HepG2 (cell line): ENCODE results near the gene MYO5A. TPM values are rescaled to one million over a fixed set of nuclear protein-coding genes. Genes with fewer than 3 reads are reported as not detected.

Experiments used
- ATAC-seq: fragments of 200-7000 bp; cut with Tn5 transposase; 3 replicates; pipeline ENCODE4 v1.9.1; 2020; ENCODE audit warnings: mild to moderate bottlenecking, moderate library complexity
- BruUV-seq: library from RNA; stranded (reverse); fragments of 400-500 nt; replicated peaks from 2 replicates; lab custom pipeline; 2021; lab: Mats Ljungman, UMichigan
- CTCF ChIA-PET: fragments of 300-600 bp; formaldehyde crosslinking; extraction: SDS; loops from one replicate; lab custom pipeline; 2021; ENCODE audit warnings: low total read pairs, inconsistent platforms, low intra/inter-chr PET ratio; lab: Yijun Ruan, JAX
- POLR2A ChIA-PET: fragments of 350-600 bp; sonication (Branson Sonifier 250); formaldehyde crosslinking; loops from one replicate; lab custom pipeline; 2020; ENCODE audit warnings: antibody characterized with exemption, inconsistent platforms; lab: Yijun Ruan, JAX
- DNase-seq: peaks from one replicate; pipeline ENCODE4 v3.0.0-alpha.2; 2015; ENCODE audit warnings: low spot score
- FAIRE-seq: peaks from 3 replicates; lab custom pipeline; 2011; peaks lifted over from hg19 to GRCh38; lab: Jason Lieb, UNC
- H2AFZ ChIP-seq: one replicate; pipeline ENCODE4 v1.6.1; 2011; ENCODE audit warnings: low read length, inconsistent platforms
- H3K27ac ChIP-seq: fragments of 300-600 bp; 3 replicates; pipeline ENCODE4 v1.8.0; 2011; ENCODE audit warnings: mixed run types, mild to moderate bottlenecking, mixed read lengths, low read length, inconsistent platforms; ENCODE audit not compliant: insufficient read depth; ENCODE audit errors: extremely low read length
- H3K27me3 ChIP-seq, 2 experiments: fragments of 200-600 bp in 1 of 2; 2 replicates in 1 of 2; 3 replicates in 1 of 2; pipeline versions ENCODE4 v1.6.0 to v1.8.0; 2011; ENCODE audit warnings: low read length in 2 of 2, mild to moderate bottlenecking in 2 of 2, moderate library complexity in 2 of 2, inconsistent platforms in 1 of 2; ENCODE audit not compliant: insufficient read depth in 2 of 2, control insufficient read depth in 1 of 2
- H3K36me3 ChIP-seq, 2 experiments: fragments of 200-600 bp in 1 of 2; replicated peaks in 1 of 2; 2 replicates in 1 of 2; 3 replicates in 1 of 2; pipeline versions ENCODE4 v1.5.1 to v1.8.0; 2011; ENCODE audit warnings: low read length in 2 of 2, inconsistent platforms in 1 of 2; ENCODE audit not compliant: insufficient read depth in 2 of 2, control insufficient read depth in 1 of 2
- H3K4me1 ChIP-seq: 2 replicates; pipeline ENCODE4 v1.5.1; 2012; ENCODE audit warnings: low read length, inconsistent platforms; ENCODE audit not compliant: insufficient read depth
- H3K4me2 ChIP-seq: 2 replicates; pipeline ENCODE4 v1.6.0; 2011; ENCODE audit warnings: low read depth, low read length, inconsistent platforms
- H3K4me3 ChIP-seq, 3 experiments: fragments of 200-600 bp in 1 of 3; sonication (generic), shearing (Covaris generic) in 1 of 3; replicated peaks in 1 of 3; 2 replicates each; pipeline ENCODE4 v1.5.1; 2011 to 2016; ENCODE audit warnings: low read length in 3 of 3, inconsistent platforms in 2 of 3, low read depth in 2 of 3, mild to moderate bottlenecking in 2 of 3, control low read depth in 1 of 3, mixed read lengths in 1 of 3; ENCODE audit not compliant: insufficient read depth in 1 of 3
- H3K79me2 ChIP-seq: one replicate; pipeline ENCODE4 v1.6.1; 2011; ENCODE audit warnings: low read length, inconsistent platforms; ENCODE audit not compliant: insufficient read depth
- H3K9ac ChIP-seq: 2 replicates; pipeline ENCODE4 v1.6.0; 2011; ENCODE audit warnings: mild to moderate bottlenecking, low read depth, low read length, inconsistent platforms; ENCODE audit not compliant: insufficient read depth
- H3K9me3 ChIP-seq: 2 replicates; pipeline ENCODE4 v1.5.1; 2012; ENCODE audit warnings: mild to moderate bottlenecking, low read length
- H4K20me1 ChIP-seq: 2 replicates; pipeline ENCODE4 v1.6.0; 2011; ENCODE audit warnings: inconsistent platforms, mild to moderate bottlenecking, low read length, moderate library complexity; ENCODE audit not compliant: insufficient read depth
- MLLT10 ChIP-seq: sonication (generic); formaldehyde crosslinking; IDR thresholded peaks from 2 replicates; pipeline ENCODE4 v1.4.0; 2020; ENCODE audit warnings: missing genetic modification reagents
- MTF1 ChIP-seq: sonication (generic); formaldehyde crosslinking; IDR thresholded peaks from 2 replicates; pipeline ENCODE4 v1.5.0; 2020; ENCODE audit warnings: missing genetic modification reagents
- NKX3-1 ChIP-seq: sonication (generic); formaldehyde crosslinking; IDR thresholded peaks from 2 replicates; pipeline ENCODE4 v1.5.0; 2020; ENCODE audit warnings: missing genetic modification reagents
- PITX1 ChIP-seq: sonication (generic); formaldehyde crosslinking; IDR thresholded peaks from 2 replicates; pipeline ENCODE4 v1.5.1; 2020; ENCODE audit warnings: mild to moderate bottlenecking, missing genetic modification reagents
- SSRP1 ChIP-seq: IDR thresholded peaks from 2 replicates; pipeline ENCODE4 v1.6.1; 2016; ENCODE audit warnings: control low read depth
- WGBS: methylation state at CpG from one replicate; pipeline ENCODE4 v1.1.6; 2017; ENCODE audit warnings: low lambda C conversion rate; 5-methylcytosine and 5-hydroxymethylcytosine counted together
- in situ Hi-C: cut with HindIII; loops from 2 replicates; pipeline ENCODE4 v1.10.0; 2017; ENCODE audit warnings: low pct_unique_long_range_greater_than_20kb; ENCODE audit not compliant: extremely low pct_ligation_motif_present
- intact Hi-C: fragments of 100-400 bp; cut with micrococcal nuclease; formaldehyde crosslinking; loops from one replicate; pipeline ENCODE4 v1.10.0; 2022; ENCODE audit not compliant: unreplicated experiment
- polyA plus RNA-seq, 8 experiments: library from polyadenylated mRNA; depleted of rRNA in 3 of 8; stranded (reverse) in 7 of 8; unstranded in 1 of 8; fragments of >200 nt; fragmentation: Illumina TruSeq in 4 of 8; extraction: Trizol in 4 of 8; gene quantifications; 2 replicates each; pipeline versions ENCODE4 v1.2.1 to v1.2.3, GENCODE V29; 2011 to 2016; ENCODE audit warnings: low read depth in 4 of 8, missing spikeins in 1 of 8, mixed read lengths in 1 of 8; ENCODE audit not compliant: insufficient read depth in 1 of 8
- total RNA-seq, 5 experiments: library from RNA; depleted of rRNA; stranded (reverse); fragments of >200 nt; fragmentation: Illumina TruSeq; extraction: Trizol; gene quantifications; 2 replicates each; pipeline ENCODE4 v1.2.3, GENCODE V29; 2016; ENCODE audit warnings: low read depth in 1 of 5
- TF ChIP-seq, protein P1 (sequence below): sonication (generic); formaldehyde crosslinking; IDR thresholded peaks from 2 replicates; pipeline ENCODE4 v1.4.0; 2020; ENCODE audit warnings: missing genetic modification reagents, mild to moderate bottlenecking, borderline replicate concordance
- TF ChIP-seq, protein P2 (sequence below): sonication (generic); formaldehyde crosslinking; IDR thresholded peaks from 2 replicates; pipeline ENCODE4 v1.9.0; 2021; ENCODE audit warnings: missing genetic modification reagents, borderline replicate concordance
- TF ChIP-seq, protein P3 (sequence below): sonication (generic); formaldehyde crosslinking; IDR thresholded peaks from 2 replicates; pipeline ENCODE4 v1.4.0; 2020; ENCODE audit warnings: missing genetic modification reagents; ENCODE audit errors: not compliant biosample characterization
- TF ChIP-seq, protein P4 (sequence below), 2 experiments: fragments of 450-650 bp in 1 of 2; sonication (generic) in 1 of 2; formaldehyde crosslinking in 1 of 2; IDR thresholded peaks; 2 replicates each; pipeline versions ENCODE4 v1.6.1 to v1.8.0; 2016 to 2022; ENCODE audit warnings: antibody characterized with exemption in 1 of 2, mild to moderate bottlenecking in 1 of 2, missing genetic modification reagents in 1 of 2

The MYO5A gene
- total and polyA plus RNA-seq, 2 of the 13 experiments (the other 11 are each of a cell fraction or from before 2014, with no cell fraction given), result 2.8 to 4.8 TPM

DNA sequence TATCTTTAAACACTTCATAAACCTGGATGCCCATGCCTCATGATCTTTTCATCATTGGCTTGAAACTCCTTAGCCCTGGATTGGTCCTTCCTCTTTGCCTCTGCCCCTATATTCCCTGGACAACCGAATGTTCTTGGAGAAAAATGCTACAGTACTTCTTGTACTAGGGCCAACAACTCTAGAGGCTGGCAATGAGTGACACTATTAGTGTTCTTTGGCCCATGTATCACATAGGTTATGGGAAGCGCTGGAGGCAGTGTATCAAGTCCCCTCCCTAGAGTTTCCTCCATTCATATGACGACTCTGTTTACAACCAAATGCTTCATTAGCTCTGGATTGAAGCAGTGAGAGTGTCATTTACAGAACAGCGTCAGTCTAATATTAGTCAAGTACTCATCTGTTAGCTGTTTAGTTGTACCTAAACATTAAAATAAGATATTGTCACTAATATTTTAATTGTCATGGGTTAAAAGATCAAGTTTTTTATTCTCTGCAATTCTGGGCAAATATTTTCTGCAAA, 166.6 kb downstream of the MYO5A start:
- H3K79me2 ChIP-seq, result no peaks in the 10 kb centered on the region
- POLR2A ChIA-PET, result no interaction called here
- H3K4me1 ChIP-seq, result peaks cover 14% of the 10 kb centered on the region
- WGBS, result 82% methylated on average over 4 of the region's 4 CpGs
- BruUV-seq, result no TSS peak
- H3K9me3 ChIP-seq, result no peaks in the 10 kb centered on the region
- ATAC-seq, result no peak
- CTCF ChIA-PET, result no interaction called here
- H3K4me2 ChIP-seq, result no peak overlapping the region
- H3K27me3 ChIP-seq, result no peaks in the 10 kb centered on the region
- no peak for FAIRE-seq
- no peak overlapping the region for H3K9ac ChIP-seq
- H3K36me3 ChIP-seq, result no peaks in the 10 kb centered on the region
- TF ChIP-seq, protein P1, sequence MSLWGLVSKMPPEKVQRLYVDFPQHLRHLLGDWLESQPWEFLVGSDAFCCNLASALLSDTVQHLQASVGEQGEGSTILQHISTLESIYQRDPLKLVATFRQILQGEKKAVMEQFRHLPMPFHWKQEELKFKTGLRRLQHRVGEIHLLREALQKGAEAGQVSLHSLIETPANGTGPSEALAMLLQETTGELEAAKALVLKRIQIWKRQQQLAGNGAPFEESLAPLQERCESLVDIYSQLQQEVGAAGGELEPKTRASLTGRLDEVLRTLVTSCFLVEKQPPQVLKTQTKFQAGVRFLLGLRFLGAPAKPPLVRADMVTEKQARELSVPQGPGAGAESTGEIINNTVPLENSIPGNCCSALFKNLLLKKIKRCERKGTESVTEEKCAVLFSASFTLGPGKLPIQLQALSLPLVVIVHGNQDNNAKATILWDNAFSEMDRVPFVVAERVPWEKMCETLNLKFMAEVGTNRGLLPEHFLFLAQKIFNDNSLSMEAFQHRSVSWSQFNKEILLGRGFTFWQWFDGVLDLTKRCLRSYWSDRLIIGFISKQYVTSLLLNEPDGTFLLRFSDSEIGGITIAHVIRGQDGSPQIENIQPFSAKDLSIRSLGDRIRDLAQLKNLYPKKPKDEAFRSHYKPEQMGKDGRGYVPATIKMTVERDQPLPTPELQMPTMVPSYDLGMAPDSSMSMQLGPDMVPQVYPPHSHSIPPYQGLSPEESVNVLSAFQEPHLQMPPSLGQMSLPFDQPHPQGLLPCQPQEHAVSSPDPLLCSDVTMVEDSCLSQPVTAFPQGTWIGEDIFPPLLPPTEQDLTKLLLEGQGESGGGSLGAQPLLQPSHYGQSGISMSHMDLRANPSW, result no peak
- TF ChIP-seq PITX1 (CRISPR knock-in tag) (no peak), MLLT10 (no peak), SSRP1 (CRISPR knock-in tag) (no peak), MTF1 (no peak), NKX3-1 (CRISPR knock-in tag) (no peak)
- TF ChIP-seq, protein P2, sequence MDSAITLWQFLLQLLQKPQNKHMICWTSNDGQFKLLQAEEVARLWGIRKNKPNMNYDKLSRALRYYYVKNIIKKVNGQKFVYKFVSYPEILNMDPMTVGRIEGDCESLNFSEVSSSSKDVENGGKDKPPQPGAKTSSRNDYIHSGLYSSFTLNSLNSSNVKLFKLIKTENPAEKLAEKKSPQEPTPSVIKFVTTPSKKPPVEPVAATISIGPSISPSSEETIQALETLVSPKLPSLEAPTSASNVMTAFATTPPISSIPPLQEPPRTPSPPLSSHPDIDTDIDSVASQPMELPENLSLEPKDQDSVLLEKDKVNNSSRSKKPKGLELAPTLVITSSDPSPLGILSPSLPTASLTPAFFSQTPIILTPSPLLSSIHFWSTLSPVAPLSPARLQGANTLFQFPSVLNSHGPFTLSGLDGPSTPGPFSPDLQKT (CRISPR knock-in tag), result no peak
- TF ChIP-seq, protein P3, sequence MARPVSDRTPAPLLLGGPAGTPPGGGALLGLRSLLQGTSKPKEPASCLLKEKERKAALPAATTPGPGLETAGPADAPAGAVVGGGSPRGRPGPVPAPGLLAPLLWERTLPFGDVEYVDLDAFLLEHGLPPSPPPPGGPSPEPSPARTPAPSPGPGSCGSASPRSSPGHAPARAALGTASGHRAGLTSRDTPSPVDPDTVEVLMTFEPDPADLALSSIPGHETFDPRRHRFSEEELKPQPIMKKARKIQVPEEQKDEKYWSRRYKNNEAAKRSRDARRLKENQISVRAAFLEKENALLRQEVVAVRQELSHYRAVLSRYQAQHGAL (CRISPR knock-in tag), result no peak
- TF ChIP-seq, protein P4, sequence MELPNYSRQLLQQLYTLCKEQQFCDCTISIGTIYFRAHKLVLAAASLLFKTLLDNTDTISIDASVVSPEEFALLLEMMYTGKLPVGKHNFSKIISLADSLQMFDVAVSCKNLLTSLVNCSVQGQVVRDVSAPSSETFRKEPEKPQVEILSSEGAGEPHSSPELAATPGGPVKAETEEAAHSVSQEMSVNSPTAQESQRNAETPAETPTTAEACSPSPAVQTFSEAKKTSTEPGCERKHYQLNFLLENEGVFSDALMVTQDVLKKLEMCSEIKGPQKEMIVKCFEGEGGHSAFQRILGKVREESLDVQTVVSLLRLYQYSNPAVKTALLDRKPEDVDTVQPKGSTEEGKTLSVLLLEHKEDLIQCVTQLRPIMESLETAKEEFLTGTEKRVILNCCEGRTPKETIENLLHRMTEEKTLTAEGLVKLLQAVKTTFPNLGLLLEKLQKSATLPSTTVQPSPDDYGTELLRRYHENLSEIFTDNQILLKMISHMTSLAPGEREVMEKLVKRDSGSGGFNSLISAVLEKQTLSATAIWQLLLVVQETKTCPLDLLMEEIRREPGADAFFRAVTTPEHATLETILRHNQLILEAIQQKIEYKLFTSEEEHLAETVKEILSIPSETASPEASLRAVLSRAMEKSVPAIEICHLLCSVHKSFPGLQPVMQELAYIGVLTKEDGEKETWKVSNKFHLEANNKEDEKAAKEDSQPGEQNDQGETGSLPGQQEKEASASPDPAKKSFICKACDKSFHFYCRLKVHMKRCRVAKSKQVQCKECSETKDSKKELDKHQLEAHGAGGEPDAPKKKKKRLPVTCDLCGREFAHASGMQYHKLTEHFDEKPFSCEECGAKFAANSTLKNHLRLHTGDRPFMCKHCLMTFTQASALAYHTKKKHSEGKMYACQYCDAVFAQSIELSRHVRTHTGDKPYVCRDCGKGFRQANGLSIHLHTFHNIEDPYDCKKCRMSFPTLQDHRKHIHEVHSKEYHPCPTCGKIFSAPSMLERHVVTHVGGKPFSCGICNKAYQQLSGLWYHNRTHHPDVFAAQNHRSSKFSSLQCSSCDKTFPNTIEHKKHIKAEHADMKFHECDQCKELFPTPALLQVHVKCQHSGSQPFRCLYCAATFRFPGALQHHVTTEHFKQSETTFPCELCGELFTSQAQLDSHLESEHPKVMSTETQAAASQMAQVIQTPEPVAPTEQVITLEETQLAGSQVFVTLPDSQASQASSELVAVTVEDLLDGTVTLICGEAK (IDR thresholded peaks at IDR 0.05), result no peak
- TF ChIP-seq, protein P4 (CRISPR knock-in tag; IDR thresholded peaks at IDR 0.05), result no peak
- TF ChIP-seq, all 625 proteins: peak for 0
- Histone ChIP-seq H3K4me3 (no peak overlapping the region), H2AFZ (no peak overlapping the region), H3K27ac (no peak overlapping the region), H4K20me1 (no peaks in the 10 kb centered on the region)
- DNase-seq, result no peak
- in situ Hi-C loops (no loop called here), intact Hi-C loops (no loop called here)
